ENCODE results near the gene TRIM41. TPM values are rescaled to one million over a fixed set of nuclear protein-coding genes. Genes with fewer than 3 reads are reported as not detected.

The TRIM41 gene
- total and polyA plus RNA-seq, 9 of the 15 experiments (the other 6 are each of a cell fraction or from before 2014, with no cell fraction given), result 1.8 to 47.6 (median 20.9) TPM

DNA sequence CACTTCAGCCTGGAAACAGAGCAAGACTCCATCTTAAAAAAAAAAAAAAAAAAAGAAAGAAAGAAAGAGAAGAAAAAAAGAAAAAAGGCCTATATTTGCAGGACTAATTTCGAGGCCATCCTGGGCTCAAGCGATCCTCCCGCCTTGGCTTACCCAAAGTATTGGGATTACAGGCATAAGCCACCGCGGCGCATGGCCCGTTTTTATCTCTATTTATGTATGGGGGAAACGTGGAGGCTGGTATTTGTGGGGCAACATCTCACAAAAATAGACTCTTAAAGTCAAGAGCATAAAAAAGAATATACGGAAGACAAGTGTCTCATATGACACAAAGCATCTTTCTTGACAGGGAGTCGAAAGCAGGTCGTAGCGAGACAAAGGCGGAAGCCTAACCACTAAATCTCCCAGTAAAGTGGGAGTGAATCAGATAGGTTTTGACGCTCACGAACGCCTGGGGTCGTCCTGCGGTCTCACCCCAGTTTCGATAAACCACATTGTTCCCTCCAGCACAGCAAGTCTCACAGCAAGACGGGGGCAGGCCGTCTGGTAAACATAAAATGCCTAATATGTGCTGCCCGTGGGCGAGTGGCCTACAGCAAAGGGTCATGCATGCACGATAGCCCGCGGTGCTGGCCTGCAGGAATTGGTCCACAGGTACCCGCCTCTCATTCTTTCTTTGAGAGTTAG, 1.8 kb upstream of the TRIM41 start (continued):
- 0 out of 4 replicates have a peak, but pooled peaks of 1 of the 2 experiments have one; percentile 34 for TF ChIP-seq SRF (CRISPR knock-in tag; IDR thresholded peaks at IDR 0.05)
- TF ChIP-seq, protein P1, sequence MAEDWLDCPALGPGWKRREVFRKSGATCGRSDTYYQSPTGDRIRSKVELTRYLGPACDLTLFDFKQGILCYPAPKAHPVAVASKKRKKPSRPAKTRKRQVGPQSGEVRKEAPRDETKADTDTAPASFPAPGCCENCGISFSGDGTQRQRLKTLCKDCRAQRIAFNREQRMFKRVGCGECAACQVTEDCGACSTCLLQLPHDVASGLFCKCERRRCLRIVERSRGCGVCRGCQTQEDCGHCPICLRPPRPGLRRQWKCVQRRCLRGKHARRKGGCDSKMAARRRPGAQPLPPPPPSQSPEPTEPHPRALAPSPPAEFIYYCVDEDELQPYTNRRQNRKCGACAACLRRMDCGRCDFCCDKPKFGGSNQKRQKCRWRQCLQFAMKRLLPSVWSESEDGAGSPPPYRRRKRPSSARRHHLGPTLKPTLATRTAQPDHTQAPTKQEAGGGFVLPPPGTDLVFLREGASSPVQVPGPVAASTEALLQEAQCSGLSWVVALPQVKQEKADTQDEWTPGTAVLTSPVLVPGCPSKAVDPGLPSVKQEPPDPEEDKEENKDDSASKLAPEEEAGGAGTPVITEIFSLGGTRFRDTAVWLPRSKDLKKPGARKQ (CRISPR knock-in tag; IDR thresholded peaks at IDR 0.05), result peak; percentile 78; the same call in 1 of the 2 replicates
- no peak for TF ChIP-seq ZFP1 (CRISPR knock-in tag; IDR thresholded peaks at IDR 0.05)
- no peak for TF ChIP-seq MAFG (tag; conservative IDR thresholded peaks at IDR 0.05)
- no peak for TF ChIP-seq ZNF668 (CRISPR knock-in tag; IDR thresholded peaks at IDR 0.05)
- peak; percentile 15 for TF ChIP-seq L3MBTL2 (IDR thresholded peaks at IDR 0.05)
- TF ChIP-seq ZNF146 (CRISPR knock-in tag; IDR thresholded peaks at IDR 0.05; ENCODE audit: unreplicated experiment), result no peak
- no peak for TF ChIP-seq SRSF9 (IDR thresholded peaks at IDR 0.05; ENCODE audit: borderline replicate concordance, low read depth, low read length)
- TF ChIP-seq, protein P2, sequence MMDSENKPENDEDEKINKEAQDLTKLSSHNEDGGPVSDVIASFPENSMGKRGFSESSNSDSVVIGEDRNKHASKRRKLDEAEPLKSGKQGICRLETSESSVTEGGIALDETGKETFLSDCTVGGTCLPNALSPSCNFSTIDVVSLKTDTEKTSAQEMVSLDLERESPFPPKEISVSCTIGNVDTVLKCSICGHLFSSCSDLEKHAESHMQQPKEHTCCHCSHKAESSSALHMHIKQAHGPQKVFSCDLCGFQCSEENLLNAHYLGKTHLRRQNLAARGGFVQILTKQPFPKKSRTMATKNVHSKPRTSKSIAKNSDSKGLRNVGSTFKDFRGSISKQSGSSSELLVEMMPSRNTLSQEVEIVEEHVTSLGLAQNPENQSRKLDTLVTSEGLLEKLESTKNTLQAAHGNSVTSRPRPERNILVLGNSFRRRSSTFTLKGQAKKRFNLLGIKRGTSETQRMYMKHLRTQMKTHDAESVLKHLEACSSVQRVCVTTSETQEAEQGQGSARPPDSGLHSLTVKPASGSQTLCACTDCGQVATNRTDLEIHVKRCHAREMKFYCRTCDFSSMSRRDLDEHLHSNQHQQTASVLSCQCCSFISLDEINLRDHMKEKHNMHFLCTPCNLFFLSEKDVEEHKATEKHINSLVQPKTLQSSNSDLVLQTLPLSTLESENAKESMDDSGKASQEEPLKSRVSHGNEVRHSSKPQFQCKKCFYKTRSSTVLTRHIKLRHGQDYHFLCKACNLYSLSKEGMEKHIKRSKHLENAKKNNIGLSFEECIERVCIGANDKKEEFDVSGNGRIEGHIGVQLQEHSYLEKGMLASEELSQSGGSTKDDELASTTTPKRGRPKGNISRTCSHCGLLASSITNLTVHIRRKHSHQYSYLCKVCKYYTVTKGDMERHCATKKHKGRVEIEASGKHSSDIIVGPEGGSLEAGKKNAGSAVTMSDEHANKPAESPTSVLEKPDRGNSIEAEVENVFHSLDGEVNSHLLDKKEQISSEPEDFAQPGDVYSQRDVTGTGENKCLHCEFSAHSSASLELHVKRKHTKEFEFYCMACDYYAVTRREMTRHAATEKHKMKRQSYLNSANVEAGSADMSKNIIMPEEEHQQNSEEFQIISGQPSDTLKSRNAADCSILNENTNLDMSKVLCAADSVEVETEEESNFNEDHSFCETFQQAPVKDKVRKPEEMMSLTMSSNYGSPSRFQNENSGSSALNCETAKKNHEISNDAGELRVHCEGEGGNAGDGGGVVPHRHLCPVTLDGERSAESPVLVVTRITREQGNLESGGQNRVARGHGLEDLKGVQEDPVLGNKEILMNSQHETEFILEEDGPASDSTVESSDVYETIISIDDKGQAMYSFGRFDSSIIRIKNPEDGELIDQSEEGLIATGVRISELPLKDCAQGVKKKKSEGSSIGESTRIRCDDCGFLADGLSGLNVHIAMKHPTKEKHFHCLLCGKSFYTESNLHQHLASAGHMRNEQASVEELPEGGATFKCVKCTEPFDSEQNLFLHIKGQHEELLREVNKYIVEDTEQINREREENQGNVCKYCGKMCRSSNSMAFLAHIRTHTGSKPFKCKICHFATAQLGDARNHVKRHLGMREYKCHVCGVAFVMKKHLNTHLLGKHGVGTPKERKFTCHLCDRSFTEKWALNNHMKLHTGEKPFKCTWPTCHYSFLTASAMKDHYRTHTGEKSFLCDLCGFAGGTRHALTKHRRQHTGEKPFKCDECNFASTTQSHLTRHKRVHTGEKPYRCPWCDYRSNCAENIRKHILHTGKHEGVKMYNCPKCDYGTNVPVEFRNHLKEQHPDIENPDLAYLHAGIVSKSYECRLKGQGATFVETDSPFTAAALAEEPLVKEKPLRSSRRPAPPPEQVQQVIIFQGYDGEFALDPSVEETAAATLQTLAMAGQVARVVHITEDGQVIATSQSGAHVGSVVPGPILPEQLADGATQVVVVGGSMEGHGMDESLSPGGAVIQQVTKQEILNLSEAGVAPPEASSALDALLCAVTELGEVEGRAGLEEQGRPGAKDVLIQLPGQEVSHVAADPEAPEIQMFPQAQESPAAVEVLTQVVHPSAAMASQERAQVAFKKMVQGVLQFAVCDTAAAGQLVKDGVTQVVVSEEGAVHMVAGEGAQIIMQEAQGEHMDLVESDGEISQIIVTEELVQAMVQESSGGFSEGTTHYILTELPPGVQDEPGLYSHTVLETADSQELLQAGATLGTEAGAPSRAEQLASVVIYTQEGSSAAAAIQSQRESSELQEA (IDR thresholded peaks at IDR 0.05; ENCODE audit: low read depth), result no peak
- no peak for TF ChIP-seq ATF7 (IDR thresholded peaks at IDR 0.05)
- no peak for TF ChIP-seq SIRT6 (IDR thresholded peaks at IDR 0.05; ENCODE audit: low read depth, low read length)
- no peak for TF ChIP-seq GTF2F1 (IDR thresholded peaks at IDR 0.05; ENCODE audit: low read depth, low read length)

Measured in K562 (cell line).